KBM-7 (cell line): Measurements from ENCODE around the gene CWF19L1.

Experiments used
- DNase-seq: peaks from one replicate; pipeline ENCODE4 v3.0.0-alpha.2; 2015
- in situ Hi-C: fragments of 300-500 bp; cut with MboI; formaldehyde crosslinking; loops from 2 replicates; pipeline ENCODE4 v1.14.3; 2020; ENCODE audit warnings: low sequenced_read_pairs, low pct_unique_long_range_greater_than_20kb, mixed read lengths

CWF19L1 gene

GRCh38 chr10:100185364-100186252 is 81.8 kb downstream of the CWF19L1 start, which contains the start of gene ERLIN1:
Gene ERLIN1, minus strand, starts transcription at chr10:100186029. Its CDS starts 403 bp downstream, at chr10:100185626.
- DNase-seq: peak; percentile 92
- in situ Hi-C loops: no loop called here

DNA sequence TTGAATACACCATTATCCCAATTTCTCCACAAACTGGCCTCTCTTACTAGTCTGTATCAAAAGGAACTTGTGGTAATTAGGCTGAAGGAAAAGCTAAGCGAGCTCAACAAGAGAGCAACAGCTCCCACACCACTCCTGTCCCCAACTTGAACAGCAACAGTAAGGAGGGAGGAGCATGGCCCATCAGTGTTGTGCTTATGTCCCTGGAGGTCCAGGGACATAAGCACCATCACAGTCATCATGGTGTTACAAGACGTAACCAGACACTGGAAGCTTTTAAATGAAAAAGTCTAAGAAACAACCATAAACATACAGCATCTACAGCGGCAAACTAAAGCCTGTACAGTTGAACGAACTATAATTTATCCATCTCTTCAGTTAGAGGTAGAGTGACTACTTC is 82.6 kb downstream of the CWF19L1 start:
- in situ Hi-C loops: no loop called here
- peak; percentile 52 for DNase-seq

DNA sequence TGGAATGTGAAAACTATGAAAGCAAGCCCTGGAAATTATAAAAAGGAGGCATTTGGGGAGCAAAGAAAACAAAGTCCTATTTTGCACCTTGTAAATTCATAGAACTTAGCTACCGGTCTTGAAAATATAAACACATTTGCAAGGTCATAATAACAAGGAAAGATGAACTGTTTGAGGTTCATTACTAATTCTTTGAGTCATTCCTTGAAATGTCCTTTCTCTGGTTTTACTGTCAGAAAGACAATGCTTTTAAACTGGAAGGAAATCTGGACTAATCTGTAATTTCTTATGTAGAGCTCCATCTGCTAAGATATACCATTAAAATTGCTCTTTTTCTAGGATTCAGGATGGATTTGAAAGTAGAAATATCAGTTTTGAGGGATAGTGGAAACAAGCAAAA is 83.0 kb downstream of the CWF19L1 start:
- in situ Hi-C loops: no loop called here
- DNase-seq: no peak

- DNase-seq: peak; percentile 74
- in situ Hi-C loops: no loop called here
Measured at GRCh38 chr10:100183481-100183880, 84.0 kb downstream of the CWF19L1 start.

DNA sequence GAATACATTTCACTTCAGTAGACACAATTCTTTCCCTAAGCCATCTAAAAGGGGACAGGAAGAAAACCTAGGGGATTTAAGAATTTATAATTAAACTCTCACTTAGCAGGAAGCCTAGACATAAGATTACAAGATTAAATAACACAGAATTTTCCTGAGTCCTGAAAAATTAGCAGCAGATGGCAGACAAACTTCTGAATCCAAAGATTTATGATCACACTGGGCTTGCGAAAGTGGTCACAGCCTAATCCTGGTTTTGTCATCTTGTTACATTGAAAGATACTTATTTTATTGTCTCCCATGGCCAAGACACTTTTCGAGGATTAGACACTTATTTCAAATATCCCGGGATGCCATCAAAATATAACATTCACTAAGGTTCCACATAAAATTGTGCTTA is 84.5 kb downstream of the CWF19L1 start:
- DNase-seq: no peak
- in situ Hi-C loops: no loop called here
